HCT116 (cell line): ENCODE results near the gene FAM131B.

Source experiments
- EGR1 ChIP-seq: IDR thresholded peaks from 2 replicates; pipeline ENCODE4 v1.6.1; 2012; ENCODE audit warnings: low read depth
- EZH2phosphoT487 ChIP-seq: fragments of 200-600 bp; IDR thresholded peaks from 2 replicates; pipeline ENCODE4 v1.6.1; 2018; ENCODE audit warnings: antibody characterized with exemption, borderline replicate concordance
- JUND ChIP-seq: IDR thresholded peaks from 2 replicates; pipeline ENCODE4 v1.6.1; 2012
- POLR2A ChIP-seq: IDR thresholded peaks from 2 replicates; pipeline ENCODE4 v1.7.0; 2011; ENCODE audit warnings: borderline replicate concordance; ENCODE audit not compliant: insufficient read depth, insufficient read length; ENCODE audit errors: extremely low read depth
- TF ChIP-seq, protein P1 (sequence below): IDR thresholded peaks from 2 replicates; pipeline ENCODE4 v1.6.1; 2011; ENCODE audit warnings: mild to moderate bottlenecking, low read length, moderate library complexity; ENCODE audit not compliant: insufficient replicate concordance; ENCODE audit errors: extremely low read depth
- TF ChIP-seq, protein P2 (sequence below), 3 experiments: fragments of 200-600 bp in 1 of 3; sonication (generic) in 1 of 3; IDR thresholded peaks in 2 of 3; conservative IDR thresholded peaks in 1 of 3; 2 replicates each; pipeline ENCODE4 v1.5.1; 2012 to 2017; ENCODE audit warnings: low read depth in 2 of 3, low read length in 2 of 3, antibody characterized with exemption in 1 of 3, borderline replicate concordance in 1 of 3, control low read depth in 1 of 3, mild to moderate bottlenecking in 1 of 3, mixed read lengths in 1 of 3, mixed run types in 1 of 3, moderate library complexity in 1 of 3; ENCODE audit not compliant: insufficient read depth in 1 of 3
- TF ChIP-seq, protein P3 (sequence below): IDR thresholded peaks from 2 replicates; pipeline ENCODE4 v1.6.1; 2012

DNA sequence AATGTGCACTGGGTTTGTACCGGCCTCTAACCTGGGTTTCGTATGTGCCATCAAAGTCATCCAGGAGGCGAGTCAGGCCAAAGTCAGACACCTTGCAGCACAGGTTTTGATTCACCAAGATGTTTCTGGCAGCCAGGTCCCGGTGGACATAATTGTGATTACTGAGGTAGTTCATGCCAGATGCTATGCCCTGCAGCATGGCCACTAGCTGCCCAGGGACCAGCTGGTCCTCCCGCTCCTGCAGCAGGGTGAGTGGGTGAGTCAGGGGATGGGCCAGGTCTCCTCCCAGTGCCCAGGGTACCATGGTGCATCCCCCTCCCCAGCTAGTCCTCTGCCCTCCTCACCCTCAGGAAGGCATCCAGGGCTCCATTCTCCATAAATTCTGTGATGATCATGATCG is 32.3 kb upstream of the FAM131B start:
- TF ChIP-seq EGR1 (no peak), JUND (no peak), EZH2phosphoT487 (no peak), POLR2A (no peak)
- TF ChIP-seq, protein P1, sequence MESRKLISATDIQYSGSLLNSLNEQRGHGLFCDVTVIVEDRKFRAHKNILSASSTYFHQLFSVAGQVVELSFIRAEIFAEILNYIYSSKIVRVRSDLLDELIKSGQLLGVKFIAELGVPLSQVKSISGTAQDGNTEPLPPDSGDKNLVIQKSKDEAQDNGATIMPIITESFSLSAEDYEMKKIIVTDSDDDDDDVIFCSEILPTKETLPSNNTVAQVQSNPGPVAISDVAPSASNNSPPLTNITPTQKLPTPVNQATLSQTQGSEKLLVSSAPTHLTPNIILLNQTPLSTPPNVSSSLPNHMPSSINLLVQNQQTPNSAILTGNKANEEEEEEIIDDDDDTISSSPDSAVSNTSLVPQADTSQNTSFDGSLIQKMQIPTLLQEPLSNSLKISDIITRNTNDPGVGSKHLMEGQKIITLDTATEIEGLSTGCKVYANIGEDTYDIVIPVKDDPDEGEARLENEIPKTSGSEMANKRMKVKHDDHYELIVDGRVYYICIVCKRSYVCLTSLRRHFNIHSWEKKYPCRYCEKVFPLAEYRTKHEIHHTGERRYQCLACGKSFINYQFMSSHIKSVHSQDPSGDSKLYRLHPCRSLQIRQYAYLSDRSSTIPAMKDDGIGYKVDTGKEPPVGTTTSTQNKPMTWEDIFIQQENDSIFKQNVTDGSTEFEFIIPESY = no peak
- TF ChIP-seq, protein P2, sequence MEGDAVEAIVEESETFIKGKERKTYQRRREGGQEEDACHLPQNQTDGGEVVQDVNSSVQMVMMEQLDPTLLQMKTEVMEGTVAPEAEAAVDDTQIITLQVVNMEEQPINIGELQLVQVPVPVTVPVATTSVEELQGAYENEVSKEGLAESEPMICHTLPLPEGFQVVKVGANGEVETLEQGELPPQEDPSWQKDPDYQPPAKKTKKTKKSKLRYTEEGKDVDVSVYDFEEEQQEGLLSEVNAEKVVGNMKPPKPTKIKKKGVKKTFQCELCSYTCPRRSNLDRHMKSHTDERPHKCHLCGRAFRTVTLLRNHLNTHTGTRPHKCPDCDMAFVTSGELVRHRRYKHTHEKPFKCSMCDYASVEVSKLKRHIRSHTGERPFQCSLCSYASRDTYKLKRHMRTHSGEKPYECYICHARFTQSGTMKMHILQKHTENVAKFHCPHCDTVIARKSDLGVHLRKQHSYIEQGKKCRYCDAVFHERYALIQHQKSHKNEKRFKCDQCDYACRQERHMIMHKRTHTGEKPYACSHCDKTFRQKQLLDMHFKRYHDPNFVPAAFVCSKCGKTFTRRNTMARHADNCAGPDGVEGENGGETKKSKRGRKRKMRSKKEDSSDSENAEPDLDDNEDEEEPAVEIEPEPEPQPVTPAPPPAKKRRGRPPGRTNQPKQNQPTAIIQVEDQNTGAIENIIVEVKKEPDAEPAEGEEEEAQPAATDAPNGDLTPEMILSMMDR (IDR thresholded peaks at IDR 0.05 in 2 of 3, conservative IDR thresholded peaks at IDR 0.05 in 1 of 3; ENCODE audit: borderline replicate concordance in 1 of 3, insufficient read depth in 1 of 3, low read depth in 2 of 3, low read length in 2 of 3) = no peak
- TF ChIP-seq, protein P3, sequence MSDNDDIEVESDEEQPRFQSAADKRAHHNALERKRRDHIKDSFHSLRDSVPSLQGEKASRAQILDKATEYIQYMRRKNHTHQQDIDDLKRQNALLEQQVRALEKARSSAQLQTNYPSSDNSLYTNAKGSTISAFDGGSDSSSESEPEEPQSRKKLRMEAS = no peak
